HCT116 (cell line): ENCODE data around the gene KBTBD3. TPM values are rescaled to one million over a fixed set of nuclear protein-coding genes. Genes with fewer than 3 reads are reported as not detected.

ENCODE experiments used
- ATAC-seq: fragments of 200-7000 bp; cut with Tn5 transposase; 2 replicates; pipeline ENCODE4 v1.9.1; 2020; ENCODE audit warnings: mild to moderate bottlenecking, moderate library complexity
- BruUV-seq: library from RNA; stranded (reverse); fragments of 400-500 nt; replicated peaks from 2 replicates; lab custom pipeline; 2021; lab: Mats Ljungman, UMichigan
- CTCF ChIA-PET: fragments of 300-600 bp; sonication (Branson Sonifier 250); formaldehyde crosslinking; loops from one replicate; lab custom pipeline; 2021; ENCODE audit warnings: antibody characterized with exemption; lab: Charles Lee
- POLR2A ChIA-PET: fragments of 300-600, 350-600 bp; sonication (Branson Sonifier 250); formaldehyde crosslinking; loops from one replicate; lab custom pipeline; 2021; ENCODE audit warnings: antibody characterized with exemption; lab: Charles Lee
- RAD21 ChIA-PET, 2 experiments: fragments of 300-600 bp; sonication (Branson Sonifier 250); formaldehyde crosslinking; loops; one replicate each; lab custom pipeline; 2023; ENCODE audit warnings: low total read pairs in 2 of 2; ENCODE audit not compliant: uncharacterized antibody in 2 of 2, unreplicated experiment in 2 of 2, low non-redundant PET in 1 of 2; lab: Charles Lee
- DNase-seq: peaks from one replicate; pipeline ENCODE4 v3.0.0-alpha.2; 2010; ENCODE audit warnings: low read depth, low spot score
- H2AFZ ChIP-seq: fragments of 200-600 bp; shearing (Covaris generic), sonication (generic); 2 replicates; pipeline ENCODE4 v1.6.1; 2017; ENCODE audit warnings: low read depth, mixed run types, mixed read lengths, antibody characterized with exemption, low read length; ENCODE audit not compliant: poor library complexity, severe bottlenecking
- H3K27ac ChIP-seq: 2 replicates; pipeline ENCODE4 v1.5.1; 2012; ENCODE audit warnings: low read depth, low read length
- H3K27me3 ChIP-seq: fragments of 200-600 bp; sonication (generic); 2 replicates; pipeline ENCODE4 v1.6.1; 2016; ENCODE audit warnings: mixed run types, low read length, mixed read lengths; ENCODE audit not compliant: insufficient read depth
- H3K36me3 ChIP-seq, 2 experiments: fragments of 200-500 bp in 1 of 2; fragments of 200-600 bp in 1 of 2; sonication (Bioruptor generic) in 1 of 2; sonication (generic) in 1 of 2; 2 replicates each; pipeline versions ENCODE4 v1.5.1 to v1.6.1; 2014 to 2016; ENCODE audit warnings: low read length in 2 of 2, inconsistent platforms in 1 of 2, mixed read lengths in 1 of 2, mixed run types in 1 of 2; ENCODE audit not compliant: insufficient read depth in 2 of 2, control insufficient read depth in 1 of 2
- H3K4me1 ChIP-seq, 2 experiments: fragments of 200-600 bp in 1 of 2; sonication (generic) in 1 of 2; 2 replicates each; pipeline versions ENCODE4 v1.5.1 to v1.6.1; 2012 to 2017; ENCODE audit warnings: low read length in 2 of 2, inconsistent platforms in 1 of 2, mild to moderate bottlenecking in 1 of 2, mixed read lengths in 1 of 2, mixed run types in 1 of 2, moderate library complexity in 1 of 2; ENCODE audit not compliant: insufficient read depth in 2 of 2, control insufficient read depth in 1 of 2
- H3K4me2 ChIP-seq: fragments of 200-600 bp; sonication (generic); 2 replicates; pipeline ENCODE4 v1.6.1; 2017; ENCODE audit warnings: mixed run types, low read length, mixed read lengths
- H3K4me3 ChIP-seq, 2 experiments: fragments of 200-600 bp in 1 of 2; sonication (generic) in 1 of 2; replicated peaks in 1 of 2; 2 replicates each; pipeline ENCODE4 v1.5.1; 2011 to 2016; ENCODE audit warnings: low read length in 2 of 2, control low read depth in 1 of 2, low read depth in 1 of 2, mild to moderate bottlenecking in 1 of 2, mixed read lengths in 1 of 2, mixed run types in 1 of 2
- H3K79me2 ChIP-seq: fragments of 200-600 bp; sonication (generic); 2 replicates; pipeline ENCODE4 v1.6.1; 2017; ENCODE audit warnings: mild to moderate bottlenecking, mixed run types, low read length, moderate library complexity, mixed read lengths; ENCODE audit not compliant: insufficient read depth
- H3K9ac ChIP-seq: fragments of 200-600 bp; sonication (generic); 2 replicates; pipeline ENCODE4 v1.6.1; 2016; ENCODE audit warnings: low read length, mixed read lengths
- H3K9me2 ChIP-seq: fragments of 200-600 bp; sonication (generic), shearing (Covaris generic); 2 replicates; pipeline ENCODE4 v1.6.1; 2017; ENCODE audit warnings: mixed run types, mild to moderate bottlenecking, moderate library complexity; ENCODE audit not compliant: insufficient read depth
- H3K9me3 ChIP-seq, 2 experiments: fragments of 200-500 bp in 1 of 2; fragments of 200-600 bp in 1 of 2; sonication (Bioruptor generic) in 1 of 2; sonication (generic) in 1 of 2; 2 replicates each; pipeline ENCODE4 v1.6.1; 2014 to 2017; ENCODE audit warnings: low read length in 2 of 2, mixed read lengths in 2 of 2, inconsistent platforms in 1 of 2, low read depth in 1 of 2, mild to moderate bottlenecking in 1 of 2, mixed run types in 1 of 2, moderate library complexity in 1 of 2; ENCODE audit not compliant: control insufficient read depth in 1 of 2, insufficient read depth in 1 of 2
- H4K20me1 ChIP-seq: fragments of 200-600 bp; sonication (generic), shearing (Covaris generic); 2 replicates; pipeline ENCODE4 v1.6.1; 2017; ENCODE audit warnings: mixed run types, mild to moderate bottlenecking, moderate library complexity; ENCODE audit not compliant: insufficient read depth
- CBX3 ChIP-seq: IDR thresholded peaks from 2 replicates; pipeline ENCODE4 v1.6.1; 2012; ENCODE audit warnings: low read depth
- CEBPB ChIP-seq: IDR thresholded peaks from 2 replicates; pipeline ENCODE4 v1.6.1; 2012; ENCODE audit warnings: low read depth
- EZH2 ChIP-seq: fragments of 200-600 bp; sonication (generic); IDR thresholded peaks from 2 replicates; pipeline ENCODE4 v1.6.1; 2017; ENCODE audit warnings: antibody characterized with exemption, mixed run types
- FOSL1 ChIP-seq: IDR thresholded peaks from 2 replicates; pipeline ENCODE4 v1.6.1; 2012; ENCODE audit warnings: low read depth
- POLR2AphosphoS5 ChIP-seq: IDR thresholded peaks from 2 replicates; pipeline ENCODE4 v1.6.1; 2011; ENCODE audit warnings: mild to moderate bottlenecking, low read depth, low read length, moderate library complexity
- SP1 ChIP-seq: IDR thresholded peaks from 2 replicates; pipeline ENCODE4 v1.6.1; 2012; ENCODE audit warnings: low read depth
- SRF ChIP-seq: IDR thresholded peaks from 2 replicates; pipeline ENCODE4 v1.6.1; 2012; ENCODE audit warnings: low read depth
- YY1 ChIP-seq: IDR thresholded peaks from 2 replicates; pipeline ENCODE4 v1.6.1; 2011; ENCODE audit warnings: low read length, low read depth, moderate library complexity, mild to moderate bottlenecking; ENCODE audit not compliant: insufficient replicate concordance; ENCODE audit errors: extremely low read depth
- ZFX ChIP-seq: fragments of 450-650 bp; IDR thresholded peaks from 2 replicates; pipeline ENCODE4 v1.6.1; 2017
- ZNF274 ChIP-seq: fragments of 200-500 bp; sonication (Bioruptor generic); IDR thresholded peaks from 2 replicates; pipeline ENCODE4 v1.6.1; 2014; ENCODE audit warnings: mild to moderate bottlenecking, low read depth, low read length, inconsistent platforms
- intact Hi-C: fragments of 100-400 bp; cut with micrococcal nuclease; formaldehyde crosslinking; loops from 2 replicates; pipeline ENCODE4 v1.10.0; 2022
- total RNA-seq: library from RNA; stranded (reverse); gene quantifications from one replicate; pipeline ENCODE4 v1.2.1, GENCODE V29; 2021; ENCODE audit not compliant: unreplicated experiment
- TF ChIP-seq, protein P1 (sequence below), 3 experiments: fragments of 200-600 bp in 1 of 3; sonication (generic) in 1 of 3; IDR thresholded peaks in 2 of 3; conservative IDR thresholded peaks in 1 of 3; 2 replicates each; pipeline ENCODE4 v1.5.1; 2012 to 2017; ENCODE audit warnings: low read depth in 2 of 3, low read length in 2 of 3, antibody characterized with exemption in 1 of 3, borderline replicate concordance in 1 of 3, control low read depth in 1 of 3, mild to moderate bottlenecking in 1 of 3, mixed read lengths in 1 of 3, mixed run types in 1 of 3, moderate library complexity in 1 of 3; ENCODE audit not compliant: insufficient read depth in 1 of 3
- TF ChIP-seq, protein P2 (sequence below): IDR thresholded peaks from 2 replicates; pipeline ENCODE4 v1.6.1; 2012
- TF ChIP-seq, protein P3 (sequence below): IDR thresholded peaks from 2 replicates; pipeline ENCODE4 v1.6.1; 2012

Gene KBTBD3
- total RNA-seq, 1 experiment from 2014 or later: 10.4 TPM

DNA sequence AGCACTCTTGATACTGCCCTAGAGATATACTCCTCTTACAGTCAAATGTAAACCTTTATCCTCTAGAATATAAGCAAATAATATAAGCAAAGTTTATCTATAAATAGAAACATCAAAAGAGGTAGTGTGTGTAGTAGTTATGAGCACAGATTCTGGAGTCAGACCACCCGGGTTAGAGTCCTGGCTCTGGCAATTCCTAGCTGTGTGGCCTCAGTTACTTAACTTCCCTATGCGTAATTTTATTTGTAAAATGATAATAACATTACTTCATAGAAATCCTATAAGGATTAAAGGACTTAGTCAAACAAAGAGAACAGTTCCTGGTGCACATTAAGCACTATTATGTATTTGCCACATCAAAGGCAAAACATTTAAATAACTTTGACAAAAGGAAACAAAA, 62.1 kb downstream of the KBTBD3 start:
- H4K20me1 ChIP-seq: no peaks in the 10 kb centered on the region; the same call in 1 of the 2 replicates
- no peak overlapping the region for H3K27ac ChIP-seq
- RAD21 ChIA-PET: no interaction called here
- intact Hi-C loops: no loop called here
- no peak overlapping the region for H3K9ac ChIP-seq
- H3K9me3 ChIP-seq: no peaks in the 10 kb centered on the region
- peaks cover 0 to 4% of the 10 kb centered on the region in 2 experiments; a peak in 1 of 4 replicates for H3K36me3 ChIP-seq
- DNase-seq (no peak), ATAC-seq (no peak)
- POLR2A ChIA-PET: no interaction called here
- CTCF ChIA-PET: interaction anchor here (0.5 kb wide), 1 partner anchor 1006 kb away, joined by 4 read pairs; no protein-coding TSS in a partner anchor
- peaks cover 67% of the 10 kb centered on the region for H3K79me2 ChIP-seq
- H3K4me3 ChIP-seq: no peak overlapping the region
- no peak overlapping the region for H2AFZ ChIP-seq
- no peak overlapping the region for H3K4me2 ChIP-seq
- TF ChIP-seq YY1: no peak
- TF ChIP-seq CEBPB: no peak
- no peak for TF ChIP-seq POLR2AphosphoS5
- H3K9me2 ChIP-seq: no peaks in the 10 kb centered on the region
- BruUV-seq: no TSS peak
- H3K27me3 ChIP-seq: no peaks in the 10 kb centered on the region
- H3K4me1 ChIP-seq: no peaks in the 10 kb centered on the region

DNA sequence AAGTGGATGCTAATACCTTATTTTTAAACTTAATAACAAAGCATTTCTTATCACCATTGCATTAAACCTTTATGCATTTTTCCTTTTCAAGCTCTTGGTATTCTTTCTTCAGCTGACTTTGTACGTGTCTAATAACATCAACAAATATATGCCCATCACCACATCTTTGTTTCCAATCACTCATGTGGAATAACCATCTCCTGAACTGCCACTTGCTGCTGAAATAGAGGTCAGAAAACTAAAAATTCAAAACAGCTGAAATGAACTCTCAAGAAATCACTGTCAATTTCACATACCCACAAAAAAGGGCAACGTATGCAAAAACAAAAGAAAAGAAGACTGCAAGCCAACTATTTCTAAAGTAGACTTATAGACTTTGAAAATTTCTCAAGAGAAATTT, 62.5 kb downstream of the KBTBD3 start:
- ATAC-seq: no peak
- Histone ChIP-seq H3K4me2 (no peak overlapping the region), H2AFZ (no peak overlapping the region), H4K20me1 (no peaks in the 10 kb centered on the region; the same call in 1 of the 2 replicates), H3K9me3 (no peaks in the 10 kb centered on the region), H3K9ac (no peak overlapping the region), H3K79me2 (peaks cover 66% of the 10 kb centered on the region), H3K4me3 (no peak overlapping the region), H3K27me3 (no peaks in the 10 kb centered on the region), H3K36me3 (peaks cover 2 to 8% of the 10 kb centered on the region in 2 experiments; a peak in 2 of 4 replicates), H3K9me2 (no peaks in the 10 kb centered on the region), H3K4me1 (no peaks in the 10 kb centered on the region), H3K27ac (no peak overlapping the region)
- ChIA-PET POLR2A (no interaction called here), RAD21 (no interaction called here), CTCF (no interaction called here)
- intact Hi-C loops: no loop called here
- no peak for DNase-seq
- no TSS peak for BruUV-seq
- TF ChIP-seq CBX3: no peak
- TF ChIP-seq, protein P1, sequence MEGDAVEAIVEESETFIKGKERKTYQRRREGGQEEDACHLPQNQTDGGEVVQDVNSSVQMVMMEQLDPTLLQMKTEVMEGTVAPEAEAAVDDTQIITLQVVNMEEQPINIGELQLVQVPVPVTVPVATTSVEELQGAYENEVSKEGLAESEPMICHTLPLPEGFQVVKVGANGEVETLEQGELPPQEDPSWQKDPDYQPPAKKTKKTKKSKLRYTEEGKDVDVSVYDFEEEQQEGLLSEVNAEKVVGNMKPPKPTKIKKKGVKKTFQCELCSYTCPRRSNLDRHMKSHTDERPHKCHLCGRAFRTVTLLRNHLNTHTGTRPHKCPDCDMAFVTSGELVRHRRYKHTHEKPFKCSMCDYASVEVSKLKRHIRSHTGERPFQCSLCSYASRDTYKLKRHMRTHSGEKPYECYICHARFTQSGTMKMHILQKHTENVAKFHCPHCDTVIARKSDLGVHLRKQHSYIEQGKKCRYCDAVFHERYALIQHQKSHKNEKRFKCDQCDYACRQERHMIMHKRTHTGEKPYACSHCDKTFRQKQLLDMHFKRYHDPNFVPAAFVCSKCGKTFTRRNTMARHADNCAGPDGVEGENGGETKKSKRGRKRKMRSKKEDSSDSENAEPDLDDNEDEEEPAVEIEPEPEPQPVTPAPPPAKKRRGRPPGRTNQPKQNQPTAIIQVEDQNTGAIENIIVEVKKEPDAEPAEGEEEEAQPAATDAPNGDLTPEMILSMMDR (IDR thresholded peaks at IDR 0.05 in 2 of 3, conservative IDR thresholded peaks at IDR 0.05 in 1 of 3; ENCODE audit: borderline replicate concordance in 1 of 3, insufficient read depth in 1 of 3, low read depth in 2 of 3, low read length in 2 of 3): no peak
- TF ChIP-seq ZNF274: no peak
- no peak for TF ChIP-seq SRF
- TF ChIP-seq SP1: no peak
- TF ChIP-seq, protein P2, sequence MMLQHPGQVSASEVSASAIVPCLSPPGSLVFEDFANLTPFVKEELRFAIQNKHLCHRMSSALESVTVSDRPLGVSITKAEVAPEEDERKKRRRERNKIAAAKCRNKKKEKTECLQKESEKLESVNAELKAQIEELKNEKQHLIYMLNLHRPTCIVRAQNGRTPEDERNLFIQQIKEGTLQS: no peak
- no peak for TF ChIP-seq EZH2
- TF ChIP-seq FOSL1: no peak
- TF ChIP-seq, protein P3, sequence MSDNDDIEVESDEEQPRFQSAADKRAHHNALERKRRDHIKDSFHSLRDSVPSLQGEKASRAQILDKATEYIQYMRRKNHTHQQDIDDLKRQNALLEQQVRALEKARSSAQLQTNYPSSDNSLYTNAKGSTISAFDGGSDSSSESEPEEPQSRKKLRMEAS: no peak
- no peak for TF ChIP-seq ZFX
- TF ChIP-seq CEBPB: no peak
- no peak for TF ChIP-seq POLR2AphosphoS5
